Measurements from ENCODE around the gene KAT6B.

The KAT6B gene

DNA sequence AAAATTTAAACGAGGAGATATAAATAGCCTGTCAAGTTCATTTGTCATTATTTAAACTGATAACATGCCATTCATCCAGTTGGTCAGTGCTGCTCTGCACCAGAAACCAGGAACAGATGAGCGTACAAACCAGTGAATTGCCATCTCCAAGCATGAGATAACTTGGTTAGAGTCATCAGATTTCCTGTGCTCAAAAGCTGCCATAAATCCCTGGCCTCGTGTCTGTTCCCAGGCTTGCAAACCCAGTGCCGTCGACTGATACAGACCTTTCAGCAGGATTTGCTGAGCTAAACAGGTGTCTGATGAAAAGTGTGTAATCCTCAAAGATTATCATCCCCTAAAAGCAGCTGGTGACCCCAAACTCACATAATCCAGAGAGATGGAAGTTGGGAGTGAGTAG lies 189.0 kb downstream of the KAT6B start:
- no peak for DNase-seq (ENCODE audit: low read depth)

DNA sequence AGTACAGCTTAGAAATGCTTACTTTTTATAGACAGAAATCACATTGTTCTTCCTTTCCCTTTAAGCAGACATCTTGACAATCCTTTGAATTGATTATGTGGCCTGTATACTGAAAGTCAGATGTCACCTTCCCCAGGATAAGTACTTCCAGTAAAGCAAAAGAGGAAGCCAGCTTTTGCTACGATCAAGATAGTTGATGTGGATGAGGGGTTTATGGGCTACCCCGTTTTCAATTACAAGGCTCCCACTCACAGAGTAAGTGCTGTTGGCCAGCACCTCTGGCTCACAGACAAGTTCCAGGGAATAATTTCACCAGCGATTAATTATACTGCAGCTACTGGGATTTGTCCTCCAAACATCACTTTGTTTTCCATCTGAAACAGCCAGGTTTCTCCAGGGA lies 189.9 kb downstream of the KAT6B start:
- no peak for DNase-seq (ENCODE audit: low read depth)

DNA sequence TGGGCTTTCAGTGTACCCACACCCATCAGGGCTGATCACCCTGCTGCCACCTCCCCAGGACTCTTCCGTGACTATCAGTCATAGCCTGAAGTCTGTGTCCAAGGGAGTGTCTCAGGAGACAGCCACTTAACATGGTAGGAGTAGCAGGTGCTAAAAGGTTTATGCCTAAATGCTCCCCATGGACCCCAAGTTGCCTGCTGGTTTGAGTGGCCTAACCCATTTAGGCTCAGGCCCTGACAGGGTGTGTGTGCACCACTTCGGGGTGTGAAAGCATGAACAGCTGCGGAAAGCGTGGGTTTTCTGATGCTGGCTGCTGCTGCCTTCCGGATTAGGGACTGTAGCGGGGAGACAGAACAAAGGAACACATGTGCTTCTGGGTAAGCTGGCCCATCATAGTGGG lies 191.9 kb downstream of the KAT6B start:
- DNase-seq (ENCODE audit: low read depth): no peak

DNA sequence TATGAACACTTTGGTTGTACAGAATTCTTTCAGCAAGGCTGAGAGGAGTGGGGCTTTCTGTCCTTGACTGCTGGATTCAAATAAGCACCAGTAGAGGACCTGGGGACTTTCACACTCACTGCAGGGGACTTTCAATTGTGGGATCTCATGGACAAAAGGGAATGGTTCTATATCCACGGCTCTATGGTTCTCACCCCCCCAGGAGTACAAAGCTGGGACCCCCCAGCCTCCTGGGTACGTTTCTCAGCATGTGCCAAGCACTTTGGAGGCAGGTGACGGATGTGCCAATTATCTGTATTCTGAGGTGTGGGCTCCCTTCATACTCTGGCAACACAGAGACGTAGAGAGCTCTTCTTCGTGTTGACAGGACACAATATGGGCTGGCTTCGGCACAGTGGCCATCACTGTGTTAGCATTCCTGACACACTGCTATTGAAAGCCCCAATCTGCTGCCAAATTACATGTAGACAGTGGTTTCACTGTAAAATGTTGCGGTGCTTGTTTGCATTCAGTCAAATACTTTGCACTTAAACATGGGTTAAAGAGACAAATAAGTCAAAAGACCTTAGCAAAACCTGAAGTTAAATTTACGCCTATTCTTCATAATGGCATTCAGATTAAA lies 192.4 kb downstream of the KAT6B start:
- no peak for DNase-seq (ENCODE audit: low read depth)

DNA sequence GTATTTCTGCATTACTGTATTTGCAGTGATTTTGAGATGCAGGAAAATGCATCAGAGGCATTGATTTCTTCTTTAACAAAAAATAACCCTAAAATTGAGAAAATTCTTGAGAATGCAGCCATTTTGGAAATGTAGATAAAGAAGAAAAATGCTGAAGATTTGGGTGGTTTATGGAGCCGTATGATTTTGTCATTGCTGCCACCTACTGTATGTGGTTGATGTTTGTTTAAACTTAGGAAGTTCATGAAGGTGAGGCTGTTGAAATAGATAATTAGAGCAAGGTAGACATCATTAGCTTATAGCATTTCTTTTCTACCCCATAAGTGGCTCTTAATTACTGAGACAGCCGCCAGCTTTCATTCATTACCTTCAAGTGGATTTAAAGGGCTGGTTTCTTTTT lies 193.0 kb downstream of the KAT6B start:
- DNase-seq (ENCODE audit: low read depth): no peak

DNA sequence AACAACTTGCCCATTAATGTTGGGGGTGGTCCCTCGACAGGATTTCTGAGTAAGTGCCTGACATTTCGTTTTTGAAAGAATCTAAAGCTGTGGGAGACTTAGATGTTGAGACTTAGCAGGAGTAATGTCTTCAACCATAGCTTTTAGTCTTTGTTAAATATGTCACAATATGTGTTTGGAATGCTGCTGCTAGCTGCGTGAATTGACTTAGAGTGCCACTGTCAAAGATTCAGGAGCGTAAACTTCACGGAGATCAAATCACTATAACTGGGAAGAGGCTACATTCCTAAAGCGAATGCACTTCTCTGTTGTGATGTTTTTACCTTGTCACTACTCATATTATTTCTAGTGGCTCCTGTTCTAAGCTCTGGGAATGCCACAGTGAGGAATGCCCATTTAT lies 193.8 kb downstream of the KAT6B start:
- no peak for DNase-seq (ENCODE audit: low read depth)

DNA sequence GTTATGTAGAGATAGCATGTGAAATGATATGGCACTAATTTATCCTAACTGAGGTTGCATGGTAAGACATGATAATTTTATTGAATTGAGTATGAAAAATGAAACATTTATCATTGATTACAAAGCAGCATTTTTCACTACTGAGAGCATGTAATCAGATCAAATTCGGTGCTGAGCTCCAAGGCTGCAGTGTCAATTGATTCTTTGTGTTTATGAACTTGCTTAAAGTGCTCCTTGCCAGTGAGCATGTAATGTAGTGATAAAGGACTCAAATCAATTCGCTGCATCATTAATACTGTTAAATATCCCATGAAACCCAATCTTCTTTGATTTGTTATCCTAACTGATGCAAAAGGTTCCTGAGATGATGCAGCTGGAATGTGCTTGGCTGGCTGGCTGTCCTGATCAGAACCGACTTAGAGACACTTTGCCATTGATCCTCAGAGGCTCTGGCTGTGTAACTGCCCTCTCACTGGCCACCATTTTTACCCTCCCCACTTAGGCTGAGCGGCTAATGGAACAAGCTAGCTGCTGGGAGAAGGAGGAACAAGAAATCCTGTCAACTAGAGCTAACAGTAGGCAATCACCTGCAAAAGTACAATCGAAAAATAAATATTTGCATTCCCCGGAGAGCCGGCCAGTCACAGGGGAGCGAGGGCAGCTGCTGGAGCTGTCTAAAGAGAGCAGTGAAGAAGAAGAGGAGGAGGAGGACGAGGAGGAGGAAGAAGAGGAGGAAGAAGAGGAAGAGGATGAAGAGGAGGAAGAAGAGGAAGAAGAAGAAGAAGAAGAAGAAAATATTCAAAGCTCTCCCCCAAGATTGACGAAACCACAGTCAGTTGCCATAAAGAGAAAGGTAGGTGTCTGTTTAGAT lies 195.2 kb downstream of the KAT6B start:
- DNase-seq (ENCODE audit: low read depth): no peak

GRCh38 chr10:75023074-75023473 lies 196.7 kb downstream of the KAT6B start:
- DNase-seq (ENCODE audit: low read depth): no peak

DNA sequence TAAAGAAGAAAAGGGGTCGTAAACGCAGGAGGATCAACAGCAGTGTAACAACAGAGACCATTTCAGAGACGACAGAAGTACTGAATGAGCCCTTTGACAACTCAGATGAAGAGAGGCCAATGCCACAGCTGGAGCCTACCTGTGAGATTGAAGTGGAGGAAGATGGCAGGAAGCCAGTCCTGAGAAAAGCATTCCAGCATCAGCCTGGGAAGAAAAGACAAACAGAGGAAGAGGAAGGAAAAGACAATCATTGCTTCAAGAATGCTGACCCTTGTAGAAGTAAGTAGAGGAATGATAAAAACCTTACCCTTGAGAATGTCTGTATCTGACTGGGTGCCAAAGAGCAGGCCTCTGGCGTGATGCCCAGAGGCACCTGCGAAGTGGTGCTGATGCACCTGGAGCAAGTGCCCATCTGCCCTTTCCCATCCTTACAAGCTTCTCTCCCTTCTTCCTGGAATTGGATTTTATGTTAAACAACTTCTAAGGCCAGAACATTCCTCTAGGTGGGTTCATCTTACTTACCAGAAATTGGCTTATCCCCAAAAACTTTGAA lies 198.6 kb downstream of the KAT6B start:
- no peak for DNase-seq (ENCODE audit: low read depth)

GRCh38 chr10:75028049-75028448 lies 201.6 kb downstream of the KAT6B start:
- no peak for DNase-seq (ENCODE audit: low read depth)

GRCh38 chr10:75028748-75029147 lies 202.3 kb downstream of the KAT6B start:
- no peak for DNase-seq (ENCODE audit: low read depth)

DNA sequence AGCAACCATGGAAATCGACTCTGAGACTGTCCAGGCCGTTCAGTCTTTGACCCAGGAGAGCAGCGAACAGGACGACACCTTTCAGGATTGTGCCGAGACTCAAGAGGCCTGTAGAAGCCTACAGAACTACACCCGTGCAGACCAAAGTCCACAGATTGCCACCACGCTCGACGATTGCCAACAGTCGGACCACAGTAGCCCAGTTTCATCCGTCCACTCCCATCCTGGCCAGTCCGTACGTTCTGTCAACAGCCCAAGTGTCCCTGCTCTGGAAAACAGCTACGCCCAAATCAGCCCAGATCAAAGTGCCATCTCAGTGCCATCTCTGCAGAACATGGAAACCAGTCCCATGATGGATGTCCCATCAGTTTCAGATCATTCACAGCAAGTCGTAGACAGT lies 203.0 kb downstream of the KAT6B start:
- DNase-seq (ENCODE audit: low read depth): no peak

- DNase-seq (ENCODE audit: low read depth): no peak
Observed at GRCh38 chr10:75029857-75030256, 203.5 kb downstream of the KAT6B start.

- no peak for DNase-seq (ENCODE audit: low read depth)
Observed at GRCh38 chr10:75030371-75030770, 204.0 kb downstream of the KAT6B start.

DNA sequence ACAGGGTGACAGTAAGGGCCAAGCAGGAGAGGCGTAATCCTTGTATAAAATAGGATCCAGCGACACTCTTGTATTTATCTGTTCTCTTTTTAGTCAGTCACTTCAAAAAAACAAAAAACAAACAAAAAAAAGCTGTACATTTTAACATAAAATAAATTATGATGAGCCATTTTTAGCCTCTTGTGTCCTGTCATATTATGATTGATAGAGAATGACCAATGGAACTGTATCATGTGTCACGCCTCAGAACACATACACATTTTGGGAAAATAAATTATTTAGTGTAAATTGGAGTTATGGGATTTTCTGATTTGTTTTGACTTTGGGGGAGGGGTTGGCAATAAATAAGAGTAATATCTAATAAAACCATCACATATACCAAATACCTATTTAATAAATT lies 205.7 kb downstream of the KAT6B start:
- DNase-seq (ENCODE audit: low read depth): no peak

- DNase-seq (ENCODE audit: low read depth): no peak
Observed at GRCh38 chr10:75032813-75033212, 206.4 kb downstream of the KAT6B start.

- DNase-seq (ENCODE audit: low read depth): no peak
Observed at GRCh38 chr10:75033399-75034130, 207.2 kb downstream of the KAT6B start.

DNA sequence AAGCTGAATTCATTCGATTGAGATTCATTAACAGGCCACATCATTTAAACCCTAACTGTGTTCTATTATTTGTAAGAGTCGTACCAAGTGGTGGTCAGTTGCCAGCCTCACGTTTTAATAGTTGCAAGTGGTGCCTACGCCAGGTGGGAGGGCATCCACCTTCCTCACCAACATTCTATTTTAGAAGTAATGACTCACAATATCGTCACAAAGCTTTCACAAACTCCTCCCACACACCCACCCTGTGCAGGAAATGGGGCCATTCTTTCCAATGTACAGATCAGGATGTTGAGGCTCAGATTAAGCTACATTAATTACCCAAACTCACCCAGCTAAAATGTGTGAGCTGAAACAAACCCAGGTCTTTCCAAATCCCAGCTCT lies 207.7 kb downstream of the KAT6B start:
- DNase-seq (ENCODE audit: low read depth): no peak

- DNase-seq (ENCODE audit: low read depth): no peak
Observed at GRCh38 chr10:75034714-75035258, 208.4 kb downstream of the KAT6B start.

- DNase-seq (ENCODE audit: low read depth): no peak
Observed at GRCh38 chr10:75035975-75036708, 209.7 kb downstream of the KAT6B start.

All from non-pigmented ciliary epithelial cell (primary cell).